AG20443 (cell line): ENCODE data around the gene CBLN3.
"Not testable (repeated sequence)": the region's sequence is repeated elsewhere in the genome, so short reads cannot be mapped to it uniquely, and the experiment has no call there.

ENCODE experiments used
- DNase-seq: peaks from one replicate; pipeline ENCODE4 v3.0.0; 2012; ENCODE audit warnings: low spot score, mixed read lengths

The CBLN3 gene

GRCh38 chr14:24401810-24402702 lies 27.4 kb downstream of the CBLN3 start:
- DNase-seq: no peak

DNA sequence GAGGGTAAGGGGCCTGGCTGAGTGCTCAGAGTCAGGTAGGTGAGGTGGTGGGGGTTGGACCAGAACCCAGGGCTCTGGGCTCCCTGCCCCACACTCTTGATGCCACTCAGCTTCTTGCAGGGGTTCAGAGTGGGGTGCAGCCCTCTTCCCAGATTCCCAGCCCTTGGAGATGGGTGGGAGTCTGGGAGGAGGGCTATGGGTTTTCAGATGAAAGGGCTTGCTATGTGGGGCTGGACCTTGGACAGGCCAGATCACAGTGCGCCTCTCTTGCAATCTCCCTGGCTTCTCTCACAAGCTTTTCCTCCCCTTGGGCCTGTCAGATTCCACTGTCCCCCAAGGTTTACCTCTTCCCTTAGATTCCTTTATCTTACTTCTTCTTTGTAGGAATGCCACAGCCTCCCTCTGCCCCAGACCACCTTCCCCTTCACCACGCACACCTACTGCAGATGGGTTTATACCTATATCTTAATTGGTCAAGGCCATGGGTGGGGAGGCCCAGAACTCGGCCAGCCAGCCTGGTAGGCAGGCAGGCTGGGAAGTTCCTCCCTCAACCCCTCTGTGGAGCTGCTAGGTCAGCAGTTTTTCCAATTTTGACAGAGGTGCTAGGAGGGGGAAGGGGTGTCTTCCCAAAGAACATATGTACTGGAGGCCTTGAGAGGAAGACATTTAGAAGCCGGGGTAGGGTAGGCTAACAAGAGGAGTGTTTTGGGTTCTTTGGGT lies 29.3 kb downstream of the CBLN3 start:
- no peak for DNase-seq

DNA sequence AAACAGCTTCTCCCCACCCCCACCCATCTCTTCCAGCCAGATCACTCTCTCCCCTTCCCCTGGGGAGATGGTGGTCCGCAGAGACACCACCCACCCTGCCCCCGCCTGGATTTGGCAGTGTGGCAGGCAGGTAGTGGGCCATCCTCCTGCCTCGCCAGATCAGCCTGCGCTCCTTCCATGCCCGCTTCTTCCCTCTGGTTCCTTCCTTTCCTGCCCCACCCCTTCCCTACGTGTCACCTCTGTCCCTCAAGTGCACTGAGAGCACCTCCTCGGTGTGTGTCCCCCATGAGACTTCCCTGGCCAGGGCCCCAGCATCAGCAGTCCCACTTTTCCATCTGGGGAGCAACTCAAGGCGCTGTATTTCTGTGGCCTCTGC lies 30.0 kb downstream of the CBLN3 start:
- DNase-seq: no peak

- DNase-seq: peak; percentile 71
Measured at GRCh38 chr14:24398653-24399446, 30.6 kb downstream of the CBLN3 start, which contains the start of gene NYNRIN. Gene NYNRIN, plus strand, starts transcription at chr14:24399003. Its CDS starts 244 bp downstream, at chr14:24399247.

DNA sequence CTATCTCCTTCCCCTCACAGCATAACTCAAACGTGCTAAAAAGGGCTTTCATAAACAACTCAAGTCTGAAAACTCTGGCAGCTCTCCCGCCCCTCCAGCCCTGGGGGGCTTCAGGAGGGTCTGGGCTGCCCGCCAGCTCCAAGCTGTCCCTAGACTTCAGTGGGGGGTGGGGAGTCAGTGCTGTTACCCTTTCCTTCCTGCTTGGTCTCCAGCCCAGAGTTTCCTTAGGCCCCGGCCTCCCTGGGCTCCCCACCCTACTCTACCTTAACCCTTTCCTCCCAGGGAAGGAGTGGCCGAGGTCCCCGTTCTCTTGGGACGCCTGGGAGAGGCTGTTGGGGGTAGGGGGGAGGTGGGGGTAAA lies 31.2 kb downstream of the CBLN3 start:
- no peak for DNase-seq

DNA sequence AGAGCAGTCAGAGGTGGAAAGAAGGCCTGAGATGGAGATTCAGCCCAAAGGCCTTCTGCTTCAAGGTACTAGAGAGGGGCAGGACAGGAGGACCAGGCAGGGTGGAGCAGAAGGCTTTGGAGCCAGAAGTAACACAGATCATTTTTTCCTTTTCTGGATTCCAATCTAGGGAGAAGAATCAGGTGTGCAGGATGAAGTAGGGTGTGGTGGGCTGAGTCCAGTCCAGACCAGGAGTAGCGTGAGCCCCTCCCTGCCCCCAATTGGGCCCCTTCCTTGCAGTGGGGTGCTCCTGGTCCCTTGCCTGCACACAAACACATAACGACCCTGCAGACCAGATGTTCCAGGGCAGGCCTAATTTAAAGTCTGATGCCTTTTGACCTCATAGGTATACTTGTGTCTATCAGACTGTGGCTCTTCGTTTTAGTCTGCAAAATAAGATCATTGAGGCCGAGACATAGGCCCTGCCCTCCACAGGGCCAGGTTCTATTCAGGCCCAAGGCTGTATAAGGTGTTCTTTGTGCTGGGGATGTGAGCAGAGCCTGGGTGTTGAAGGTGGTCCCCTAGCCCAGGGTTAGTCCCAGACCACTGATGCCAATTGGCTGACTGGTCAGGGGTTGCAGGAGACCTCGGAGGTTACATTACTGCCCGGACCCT lies 31.7 kb downstream of the CBLN3 start:
- DNase-seq: no peak

DNA sequence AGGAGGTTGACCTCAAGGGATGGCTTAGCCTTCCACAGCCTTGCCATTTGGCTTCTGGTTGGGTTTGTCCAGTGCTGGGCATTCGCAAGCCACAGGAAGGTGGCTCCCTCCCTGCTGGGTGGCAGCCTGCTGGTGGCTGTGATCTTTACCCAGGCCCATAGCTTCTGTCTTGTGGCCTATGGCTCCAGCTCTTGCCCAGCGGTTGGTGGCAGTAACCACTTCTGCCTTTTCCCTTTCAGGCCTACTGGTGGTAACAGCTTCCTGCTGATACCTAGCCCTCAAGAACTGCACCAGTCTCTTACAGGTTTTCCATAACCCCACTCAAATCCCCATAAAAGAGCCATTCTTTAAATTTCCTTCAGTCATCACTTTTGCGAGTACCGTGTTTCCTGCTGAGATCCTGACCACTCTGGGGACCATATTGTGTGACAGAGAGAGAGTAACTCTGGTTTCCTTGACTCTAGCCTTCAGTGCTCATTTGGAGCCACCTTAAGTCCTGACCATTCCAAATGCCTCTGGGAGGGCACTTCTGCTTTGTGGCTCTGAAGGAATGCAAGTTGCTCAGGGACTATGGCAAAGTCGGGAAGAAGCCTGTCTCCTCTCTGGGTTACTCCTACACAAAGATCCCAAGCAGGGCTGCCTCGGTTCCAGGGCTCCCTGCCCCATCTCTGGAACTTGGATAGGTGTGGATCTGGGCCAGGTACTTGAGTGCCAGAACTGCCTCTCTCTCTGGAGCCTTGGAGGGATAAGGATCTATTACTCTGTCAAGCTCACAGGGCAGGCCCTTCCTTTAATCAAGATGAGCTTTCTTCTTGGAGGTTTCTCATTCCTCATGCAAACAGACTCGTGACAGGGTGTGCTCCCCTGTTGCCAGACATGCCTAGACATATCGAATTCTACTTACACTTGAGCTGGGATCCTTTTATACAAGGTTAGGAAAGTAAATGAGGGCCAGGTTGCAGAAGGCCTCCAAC lies 33.6 kb downstream of the CBLN3 start:
- DNase-seq: no peak

- DNase-seq: no peak
Measured at GRCh38 chr14:24394275-24394674, 35.2 kb downstream of the CBLN3 start.

DNA sequence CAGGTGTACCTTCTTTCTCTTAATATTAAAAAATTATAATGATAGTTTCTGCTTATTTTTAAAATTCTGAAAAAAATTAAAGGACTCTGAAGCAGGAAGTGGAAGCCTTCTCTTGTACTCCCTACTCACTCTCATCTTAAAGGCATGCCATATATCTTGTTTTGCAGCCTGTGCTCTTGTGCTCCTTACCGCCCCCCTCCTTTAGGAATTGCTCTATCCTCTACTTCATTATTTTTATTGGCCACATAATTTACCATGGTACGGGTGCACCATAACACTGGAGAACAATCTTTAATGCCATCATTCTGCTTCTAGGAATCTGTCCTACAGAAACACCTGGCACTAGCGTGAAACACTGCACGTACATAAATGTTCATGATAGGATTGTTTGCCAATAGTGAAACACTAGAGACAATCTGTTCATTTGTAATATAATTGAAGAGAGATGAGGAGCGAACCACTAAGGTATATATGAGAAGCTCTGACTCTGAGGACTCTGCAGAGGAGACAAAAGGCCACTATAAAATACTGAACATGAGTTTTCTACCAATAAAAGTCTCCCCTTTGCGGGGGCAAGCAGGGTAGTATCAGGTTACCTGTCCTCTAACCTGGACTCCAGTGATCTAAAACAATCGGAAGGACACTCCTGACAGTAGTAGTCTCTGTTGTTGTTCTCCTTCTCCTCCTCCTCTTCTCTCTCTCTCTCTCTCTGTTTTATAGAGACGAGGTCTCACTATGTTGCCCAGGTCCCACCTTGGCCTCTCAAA lies 37.0 kb downstream of the CBLN3 start:
- no peak for DNase-seq

- no peak for DNase-seq
Measured at GRCh38 chr14:24390701-24391468, 38.6 kb downstream of the CBLN3 start.

GRCh38 chr14:24389226-24389848 lies 40.1 kb downstream of the CBLN3 start:
- no peak for DNase-seq

DNA sequence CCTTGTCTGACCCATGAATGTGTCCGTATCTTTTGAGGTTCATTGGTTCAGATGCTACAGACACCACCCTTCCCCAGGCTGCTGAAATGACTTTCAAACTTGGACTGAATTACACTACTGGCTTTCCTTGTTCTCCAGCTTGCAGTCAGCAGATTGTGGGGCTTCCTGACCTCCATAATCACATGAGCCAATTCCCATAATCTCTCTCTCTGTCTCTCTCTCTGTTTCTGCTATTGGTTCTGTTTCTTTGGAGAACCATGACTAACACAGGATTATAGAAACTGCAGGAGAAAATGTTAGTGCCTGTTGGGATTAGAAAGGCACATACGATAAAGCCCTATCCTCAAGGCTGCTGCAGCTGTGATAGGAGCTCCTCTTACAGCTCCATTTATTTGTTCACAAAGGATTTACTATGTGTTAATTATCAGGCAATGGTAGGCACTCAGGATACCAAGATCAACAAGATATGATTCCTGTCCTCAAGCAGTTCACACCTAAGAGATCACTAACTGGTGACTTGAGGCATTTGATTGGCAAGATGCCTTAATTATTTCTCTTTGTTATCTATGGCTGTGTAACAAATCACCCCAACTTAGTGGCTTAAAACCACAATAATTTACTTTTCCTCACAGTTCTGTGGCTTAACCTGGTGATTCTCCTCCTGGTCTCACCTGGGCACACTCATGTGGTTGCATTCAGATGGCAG lies 40.8 kb downstream of the CBLN3 start:
- no peak for DNase-seq

DNA sequence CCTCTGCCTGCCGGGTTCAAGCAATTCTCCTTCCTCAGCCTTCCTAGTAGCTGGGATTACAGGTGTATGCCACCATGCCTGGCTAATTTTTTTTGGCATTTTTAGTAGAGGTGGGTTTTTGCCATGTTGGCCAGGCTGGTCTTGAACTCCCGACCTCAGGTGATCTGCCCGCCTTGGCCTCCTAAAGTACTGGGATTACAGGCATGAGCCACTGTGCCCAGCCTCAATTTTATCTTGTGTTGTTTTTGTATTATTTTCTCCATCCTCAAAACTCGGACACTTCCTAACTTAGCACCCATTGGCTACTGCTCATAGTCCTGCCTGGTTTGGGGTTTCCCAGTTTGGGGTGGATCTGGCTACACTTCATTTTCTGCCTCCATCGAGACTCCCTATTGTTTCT lies 41.9 kb downstream of the CBLN3 start:
- DNase-seq: not testable (repeated sequence)

GRCh38 chr14:24387009-24387345 lies 42.5 kb downstream of the CBLN3 start:
- DNase-seq: no peak

DNA sequence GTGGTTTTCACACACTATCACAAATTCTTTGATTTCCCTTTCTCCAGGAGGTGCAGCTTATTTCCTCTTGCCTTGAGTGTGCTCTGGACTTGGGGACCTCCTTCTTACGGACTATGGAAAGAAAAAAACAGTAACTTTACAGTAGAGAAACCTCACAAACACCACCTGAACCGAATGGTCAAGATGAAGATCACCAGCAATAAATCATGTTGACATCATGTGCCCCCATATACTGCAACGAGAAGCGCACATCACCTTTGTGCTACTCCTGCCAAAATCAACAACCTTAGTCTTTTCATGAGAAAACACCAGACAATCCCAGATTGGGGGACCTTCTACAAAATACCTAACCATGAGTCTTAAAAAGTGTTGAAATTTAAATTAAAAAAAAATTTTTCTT lies 43.9 kb downstream of the CBLN3 start:
- DNase-seq: no peak

GRCh38 chr14:24384169-24384568 lies 45.3 kb downstream of the CBLN3 start:
- no peak for DNase-seq

- no peak for DNase-seq
Measured at GRCh38 chr14:24382064-24382371, 47.5 kb downstream of the CBLN3 start.

DNA sequence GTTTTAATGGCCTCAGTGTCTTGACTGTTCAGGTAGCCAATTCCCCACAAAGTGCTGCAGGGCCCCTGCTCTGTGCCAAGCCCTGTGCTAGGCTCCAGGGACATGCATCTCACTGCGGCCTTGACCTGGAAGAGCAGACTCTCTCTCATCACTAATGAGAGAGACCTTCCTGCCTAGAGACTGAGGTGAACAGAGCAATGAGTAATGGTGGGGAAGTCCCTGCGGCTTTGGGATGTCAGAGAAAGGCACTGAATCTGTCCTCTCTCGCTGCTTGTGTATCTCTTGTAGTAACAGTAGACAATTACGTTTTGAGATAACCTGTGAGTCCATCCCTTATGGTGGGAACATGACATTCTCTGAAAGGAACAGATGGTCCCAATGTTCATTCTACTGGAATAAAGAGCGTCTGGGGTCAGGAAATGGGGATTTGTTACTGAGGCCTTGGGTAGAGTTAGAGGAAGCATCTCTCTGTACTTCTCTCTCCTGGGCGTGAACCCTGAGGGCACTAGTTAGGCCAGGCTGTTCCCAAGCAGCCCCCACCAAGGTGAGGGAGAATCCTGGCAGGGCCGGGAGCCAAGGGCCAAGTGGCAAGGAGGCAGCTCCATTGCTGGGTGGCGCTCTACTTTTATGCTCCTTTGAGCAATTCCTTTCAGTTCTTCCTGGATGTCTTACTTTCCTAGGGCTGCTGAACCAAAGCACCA lies 48.0 kb downstream of the CBLN3 start:
- DNase-seq: no peak
